CD1c-positive myeloid dendritic cell (primary cell): ENCODE results near the gene EPB41L1.

ENCODE experiments used
- DNase-seq: peaks from one replicate; pipeline ENCODE4 v3.0.0-alpha.2; 2016; ENCODE audit errors: extremely low spot score

The EPB41L1 gene

GRCh38 chr20:36275441-36276189, 121.1 kb downstream of the EPB41L1 start:
- DNase-seq = no peak

GRCh38 chr20:36277546-36277945, 123.0 kb downstream of the EPB41L1 start:
- no peak for DNase-seq

GRCh38 chr20:36279362-36279761, 124.8 kb downstream of the EPB41L1 start:
- no peak for DNase-seq

DNA sequence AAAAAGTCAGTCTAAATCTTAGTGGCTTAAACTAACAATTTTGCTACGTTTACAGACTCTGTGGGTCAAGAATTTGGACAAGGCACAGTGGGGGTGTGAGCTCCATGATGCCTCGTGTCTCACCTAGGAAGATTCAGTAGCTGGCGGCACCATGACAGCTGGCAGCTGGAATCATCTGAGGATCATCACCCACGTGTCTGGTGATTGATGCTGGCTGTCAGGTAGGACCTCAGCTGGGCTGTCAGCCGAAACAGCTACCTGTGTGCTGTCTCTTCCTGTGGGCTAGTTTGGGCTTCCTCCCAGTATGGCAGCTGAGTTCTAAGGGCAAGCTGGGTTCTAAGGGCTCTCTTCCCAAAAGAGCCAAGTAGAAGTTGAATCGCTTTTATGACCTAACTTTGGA, 125.2 kb downstream of the EPB41L1 start:
- DNase-seq = no peak

GRCh38 chr20:36281785-36282380, 127.3 kb downstream of the EPB41L1 start:
- DNase-seq = no peak
